Neural cell (in vitro differentiated cells): ENCODE results near the gene RIN3. TPM values are rescaled to one million over a fixed set of nuclear protein-coding genes. Genes with fewer than 3 reads are reported as not detected.

Experiments used
- H2AFZ ChIP-seq: fragments of 200-600, 300-800 bp; sonication (generic), shearing (Covaris generic); 2 replicates; pipeline ENCODE4 v1.6.0; 2014; ENCODE audit warnings: low read depth, mild to moderate bottlenecking, antibody characterized with exemption, low read length, moderate library complexity
- H3F3A ChIP-seq: fragments of 200-600 bp; shearing (Covaris generic); 2 replicates; pipeline ENCODE4 v1.6.1; 2016; ENCODE audit warnings: mild to moderate bottlenecking, moderate library complexity, mixed read lengths, antibody characterized with exemption, low read length; ENCODE audit not compliant: insufficient read depth, poor library complexity, severe bottlenecking
- H3K27ac ChIP-seq: fragments of 200-600, 300-800 bp; sonication (generic), shearing (Covaris generic); 2 replicates; pipeline ENCODE4 v1.5.1; 2014; ENCODE audit warnings: mild to moderate bottlenecking, low read length, moderate library complexity
- H3K27me3 ChIP-seq: fragments of 300-800, 200-600 bp; sonication (generic), shearing (Covaris generic); 2 replicates; pipeline ENCODE4 v1.6.0; 2014; ENCODE audit warnings: mild to moderate bottlenecking, low read depth, low read length, moderate library complexity; ENCODE audit not compliant: insufficient read depth
- H3K36me3 ChIP-seq: fragments of 300-800, 200-600 bp; sonication (generic), shearing (Covaris generic); 2 replicates; pipeline ENCODE4 v1.5.1; 2014; ENCODE audit warnings: mild to moderate bottlenecking, antibody characterized with exemption, low read length, moderate library complexity; ENCODE audit not compliant: insufficient read depth
- H3K4me2 ChIP-seq: fragments of 300-800, 200-600 bp; sonication (generic), shearing (Covaris generic); 2 replicates; pipeline ENCODE4 v1.6.0; 2014; ENCODE audit warnings: mild to moderate bottlenecking, low read length
- H3K4me3 ChIP-seq: fragments of 300-800, 200-600 bp; sonication (generic), shearing (Covaris generic); 2 replicates; pipeline ENCODE4 v1.5.1; 2014; ENCODE audit warnings: mild to moderate bottlenecking, low read length, moderate library complexity
- H3K79me2 ChIP-seq: fragments of 200-600 bp; shearing (Covaris generic); replicated peaks from 2 replicates; pipeline ENCODE4 v1.6.0; 2014; ENCODE audit warnings: mild to moderate bottlenecking, low read length, moderate library complexity; ENCODE audit not compliant: insufficient read depth
- H3K9ac ChIP-seq: fragments of 300-800, 200-600 bp; sonication (generic), shearing (Covaris generic); 2 replicates; pipeline ENCODE4 v1.6.1; 2016; ENCODE audit warnings: mild to moderate bottlenecking, low read length, mixed read lengths
- H3K9me2 ChIP-seq: fragments of 200-600 bp; shearing (Covaris generic); 2 replicates; pipeline ENCODE4 v1.6.1; 2016; ENCODE audit warnings: mild to moderate bottlenecking, low read length, mixed read lengths; ENCODE audit not compliant: insufficient read depth
- H3K9me3 ChIP-seq: fragments of 200-600, 300-800 bp; sonication (generic), shearing (Covaris generic); 2 replicates; pipeline ENCODE4 v1.6.1; 2016; ENCODE audit warnings: mild to moderate bottlenecking, mixed run types, low read length, moderate library complexity, mixed read lengths
- H4K20me1 ChIP-seq: fragments of 200-600 bp; shearing (Covaris generic); 2 replicates; pipeline ENCODE4 v1.6.1; 2016; ENCODE audit warnings: mild to moderate bottlenecking, mixed run types; ENCODE audit not compliant: insufficient read depth
- EP300 ChIP-seq: fragments of 450-650 bp; conservative IDR thresholded peaks from 2 replicates; pipeline ENCODE4 v1.6.1; 2014; ENCODE audit warnings: antibody characterized with exemption, mild to moderate bottlenecking, moderate library complexity; ENCODE audit not compliant: poor library complexity, severe bottlenecking
- EZH2 ChIP-seq: fragments of 200-600, 300-800 bp; shearing (Covaris generic), sonication (generic); IDR thresholded peaks from 2 replicates; pipeline ENCODE4 v1.6.1; 2014; ENCODE audit warnings: antibody characterized with exemption, low read length, borderline replicate concordance, mild to moderate bottlenecking; ENCODE audit not compliant: insufficient read depth, poor library complexity, severe bottlenecking
- MXI1 ChIP-seq: fragments of 450-650 bp; conservative IDR thresholded peaks from 2 replicates; pipeline ENCODE4 v1.6.1; 2014; ENCODE audit warnings: antibody characterized with exemption, mild to moderate bottlenecking; ENCODE audit not compliant: poor library complexity, severe bottlenecking
- POLR2AphosphoS5 ChIP-seq: IDR thresholded peaks from 2 replicates; pipeline ENCODE4 v1.6.1; 2012
- RAD21 ChIP-seq: fragments of 450-650 bp; conservative IDR thresholded peaks from 2 replicates; pipeline ENCODE4 v1.6.1; 2014; ENCODE audit warnings: antibody characterized with exemption, mild to moderate bottlenecking, moderate library complexity
- TAF1 ChIP-seq: IDR thresholded peaks from 2 replicates; pipeline ENCODE4 v1.6.1; 2012; ENCODE audit warnings: low read depth
- polyA plus RNA-seq: library from polyadenylated mRNA; depleted of rRNA; stranded (reverse); fragments of >200 nt; gene quantifications from 2 replicates; pipeline ENCODE4 v1.2.3, GENCODE V29; 2014
- TF ChIP-seq, protein P1 (sequence below): IDR thresholded peaks from 2 replicates; pipeline ENCODE4 v1.6.1; 2012; ENCODE audit warnings: borderline replicate concordance
- TF ChIP-seq, protein P2 (sequence below): fragments of 450-650 bp; IDR thresholded peaks from 2 replicates; pipeline ENCODE4 v1.5.1; 2014; ENCODE audit warnings: antibody characterized with exemption, mild to moderate bottlenecking, moderate library complexity; ENCODE audit not compliant: poor library complexity, severe bottlenecking

RIN3 gene
- polyA plus RNA-seq, 1 donor from 2014 or later, result not detected

DNA sequence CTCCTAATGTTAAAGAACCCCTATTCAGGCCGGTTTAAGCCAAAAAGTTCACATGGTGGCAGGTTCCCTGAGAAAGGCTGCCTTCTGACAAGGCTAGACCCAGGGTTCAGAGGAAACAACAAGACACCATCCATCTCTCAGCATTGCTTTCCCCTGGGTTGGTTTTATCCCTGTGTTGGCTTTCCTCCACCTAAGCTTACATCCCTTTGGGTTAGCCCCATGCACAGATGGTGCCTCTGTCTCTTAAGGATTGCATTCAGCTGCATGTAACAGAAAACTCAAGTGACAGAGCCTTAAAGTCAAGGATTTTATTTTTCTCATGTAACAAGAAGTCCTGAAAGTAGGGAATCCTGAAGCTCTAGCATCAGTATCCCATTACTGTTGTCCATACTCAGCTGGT lies 42.8 kb upstream of the RIN3 start:
- TF ChIP-seq, protein P1, sequence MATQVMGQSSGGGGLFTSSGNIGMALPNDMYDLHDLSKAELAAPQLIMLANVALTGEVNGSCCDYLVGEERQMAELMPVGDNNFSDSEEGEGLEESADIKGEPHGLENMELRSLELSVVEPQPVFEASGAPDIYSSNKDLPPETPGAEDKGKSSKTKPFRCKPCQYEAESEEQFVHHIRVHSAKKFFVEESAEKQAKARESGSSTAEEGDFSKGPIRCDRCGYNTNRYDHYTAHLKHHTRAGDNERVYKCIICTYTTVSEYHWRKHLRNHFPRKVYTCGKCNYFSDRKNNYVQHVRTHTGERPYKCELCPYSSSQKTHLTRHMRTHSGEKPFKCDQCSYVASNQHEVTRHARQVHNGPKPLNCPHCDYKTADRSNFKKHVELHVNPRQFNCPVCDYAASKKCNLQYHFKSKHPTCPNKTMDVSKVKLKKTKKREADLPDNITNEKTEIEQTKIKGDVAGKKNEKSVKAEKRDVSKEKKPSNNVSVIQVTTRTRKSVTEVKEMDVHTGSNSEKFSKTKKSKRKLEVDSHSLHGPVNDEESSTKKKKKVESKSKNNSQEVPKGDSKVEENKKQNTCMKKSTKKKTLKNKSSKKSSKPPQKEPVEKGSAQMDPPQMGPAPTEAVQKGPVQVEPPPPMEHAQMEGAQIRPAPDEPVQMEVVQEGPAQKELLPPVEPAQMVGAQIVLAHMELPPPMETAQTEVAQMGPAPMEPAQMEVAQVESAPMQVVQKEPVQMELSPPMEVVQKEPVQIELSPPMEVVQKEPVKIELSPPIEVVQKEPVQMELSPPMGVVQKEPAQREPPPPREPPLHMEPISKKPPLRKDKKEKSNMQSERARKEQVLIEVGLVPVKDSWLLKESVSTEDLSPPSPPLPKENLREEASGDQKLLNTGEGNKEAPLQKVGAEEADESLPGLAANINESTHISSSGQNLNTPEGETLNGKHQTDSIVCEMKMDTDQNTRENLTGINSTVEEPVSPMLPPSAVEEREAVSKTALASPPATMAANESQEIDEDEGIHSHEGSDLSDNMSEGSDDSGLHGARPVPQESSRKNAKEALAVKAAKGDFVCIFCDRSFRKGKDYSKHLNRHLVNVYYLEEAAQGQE, result no peak
- TF ChIP-seq EZH2 (no peak), TAF1 (no peak), MXI1 (no peak)
- TF ChIP-seq, protein P2, sequence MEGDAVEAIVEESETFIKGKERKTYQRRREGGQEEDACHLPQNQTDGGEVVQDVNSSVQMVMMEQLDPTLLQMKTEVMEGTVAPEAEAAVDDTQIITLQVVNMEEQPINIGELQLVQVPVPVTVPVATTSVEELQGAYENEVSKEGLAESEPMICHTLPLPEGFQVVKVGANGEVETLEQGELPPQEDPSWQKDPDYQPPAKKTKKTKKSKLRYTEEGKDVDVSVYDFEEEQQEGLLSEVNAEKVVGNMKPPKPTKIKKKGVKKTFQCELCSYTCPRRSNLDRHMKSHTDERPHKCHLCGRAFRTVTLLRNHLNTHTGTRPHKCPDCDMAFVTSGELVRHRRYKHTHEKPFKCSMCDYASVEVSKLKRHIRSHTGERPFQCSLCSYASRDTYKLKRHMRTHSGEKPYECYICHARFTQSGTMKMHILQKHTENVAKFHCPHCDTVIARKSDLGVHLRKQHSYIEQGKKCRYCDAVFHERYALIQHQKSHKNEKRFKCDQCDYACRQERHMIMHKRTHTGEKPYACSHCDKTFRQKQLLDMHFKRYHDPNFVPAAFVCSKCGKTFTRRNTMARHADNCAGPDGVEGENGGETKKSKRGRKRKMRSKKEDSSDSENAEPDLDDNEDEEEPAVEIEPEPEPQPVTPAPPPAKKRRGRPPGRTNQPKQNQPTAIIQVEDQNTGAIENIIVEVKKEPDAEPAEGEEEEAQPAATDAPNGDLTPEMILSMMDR, result no peak

DNA sequence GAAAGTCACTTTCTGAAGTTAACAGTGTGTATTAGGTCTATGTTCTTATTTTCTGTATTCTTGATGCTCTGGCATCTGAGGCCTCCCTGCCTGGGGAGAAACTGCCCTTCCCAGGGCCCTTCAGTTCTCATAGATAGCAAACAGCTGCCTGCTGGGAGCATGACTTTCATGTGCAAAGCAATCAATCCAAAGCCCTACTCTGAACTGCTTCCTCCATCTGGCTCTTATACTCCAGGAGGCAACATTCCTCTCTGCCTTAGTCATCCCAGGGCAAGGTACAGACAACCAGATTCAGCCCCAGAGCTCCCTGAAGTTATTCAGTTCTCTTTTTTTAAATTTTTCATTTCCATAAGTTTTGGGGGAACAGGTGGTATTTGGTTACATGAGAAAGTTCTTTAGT lies 41.7 kb upstream of the RIN3 start:
- no peak for TF ChIP-seq EP300
- no peak for TF ChIP-seq RAD21
- TF ChIP-seq, protein P1, result no peak
- TF ChIP-seq, protein P2, result no peak
- no peak for TF ChIP-seq POLR2AphosphoS5
- no peak overlapping the region for H3K4me3 ChIP-seq
- no peak overlapping the region for H3K4me2 ChIP-seq
- H2AFZ ChIP-seq, result no peak overlapping the region
- no peak overlapping the region for H3K9ac ChIP-seq
- no peaks in the 10 kb centered on the region for H3K79me2 ChIP-seq
- no peaks in the 10 kb centered on the region for H3K9me3 ChIP-seq
- H3K27ac ChIP-seq, result no peak overlapping the region
- no peaks in the 10 kb centered on the region for H3K27me3 ChIP-seq
- H3F3A ChIP-seq, result no peaks in the 10 kb centered on the region
- H3K36me3 ChIP-seq, result no peaks in the 10 kb centered on the region
- no peaks in the 10 kb centered on the region for H4K20me1 ChIP-seq
- no peaks in the 10 kb centered on the region for H3K9me2 ChIP-seq

More for the DNA sequence above, 42.8 kb upstream of the RIN3 start:
- Histone ChIP-seq H4K20me1 (no peaks in the 10 kb centered on the region), H2AFZ (no peak overlapping the region), H3K36me3 (no peaks in the 10 kb centered on the region), H3K4me3 (no peak overlapping the region), H3K27me3 (no peaks in the 10 kb centered on the region), H3K9me3 (no peaks in the 10 kb centered on the region), H3K4me2 (no peak overlapping the region), H3K9ac (no peak overlapping the region), H3K9me2 (no peaks in the 10 kb centered on the region), H3K27ac (no peak overlapping the region), H3K79me2 (no peaks in the 10 kb centered on the region), H3F3A (no peaks in the 10 kb centered on the region)
